ENCODE measurements around the gene MCC.

GRCh38 chr5:113115061-113115460 is 373.2 kb downstream of the MCC start:
- TF ChIP-seq CTCF (conservative IDR thresholded peaks at IDR 0.05 in 1 of 2, IDR thresholded peaks at IDR 0.05 in 1 of 2; ENCODE audit: low read depth in 1 of 2, low read length in 2 of 2) (no peak), EZH2 (IDR thresholded peaks at IDR 0.05; ENCODE audit: low read length, missing control alignments) (no peak)
